NCI-H2196 (cell line): ENCODE results near the gene CARMIL1.
A peak's percentile ranks its signal among the peaks of the same experiment; 100 is the strongest.

Experiments
- DNase-seq: peaks from one replicate; lab custom pipeline; 2025; ENCODE audit not compliant: unreplicated experiment; lab: John Stamatoyannopoulos, UW

Gene CARMIL1

GRCh38 chr6:25639653-25640052 is 360.5 kb downstream of the CARMIL1 start:
- no peak for DNase-seq

- no peak for DNase-seq
Observed at GRCh38 chr6:25640446-25640845, 361.3 kb downstream of the CARMIL1 start.

- no peak for DNase-seq
Observed at GRCh38 chr6:25640891-25641290, 361.7 kb downstream of the CARMIL1 start.

- no peak for DNase-seq
Observed at GRCh38 chr6:25641377-25641776, 362.2 kb downstream of the CARMIL1 start.

GRCh38 chr6:25641940-25642666 is 362.9 kb downstream of the CARMIL1 start:
- DNase-seq: no peak

- no peak for DNase-seq
Observed at GRCh38 chr6:25642667-25643328, 363.6 kb downstream of the CARMIL1 start.

GRCh38 chr6:25645916-25646315 is 366.7 kb downstream of the CARMIL1 start:
- no peak for DNase-seq

GRCh38 chr6:25649611-25650010 is 370.4 kb downstream of the CARMIL1 start:
- DNase-seq: no peak

- no peak for DNase-seq
Observed at GRCh38 chr6:25652007-25652515, 372.9 kb downstream of the CARMIL1 start, which contains the start of gene SCGN. SCGN (plus strand) TSS chr6:25652215; CDS start chr6:25652404, 189 bp downstream.

- peak; percentile 18 for DNase-seq
Observed at GRCh38 chr6:25655723-25656122, 376.5 kb downstream of the CARMIL1 start.

- peak; percentile 55 for DNase-seq
Observed at GRCh38 chr6:25659633-25660368, 380.6 kb downstream of the CARMIL1 start.

GRCh38 chr6:25660512-25660911 is 381.3 kb downstream of the CARMIL1 start:
- DNase-seq: peak; percentile 51

- DNase-seq: no peak
Observed at GRCh38 chr6:25661129-25661779, 382.1 kb downstream of the CARMIL1 start.

GRCh38 chr6:25665455-25665854 is 386.3 kb downstream of the CARMIL1 start:
- no peak for DNase-seq

GRCh38 chr6:25669413-25669812 is 390.2 kb downstream of the CARMIL1 start:
- DNase-seq: no peak
